HepG2 (cell line): ENCODE data around the gene CXCL3. TPM values are rescaled to one million over a fixed set of nuclear protein-coding genes. Genes with fewer than 3 reads are reported as not detected.

ENCODE experiments used
- ATAC-seq: fragments of 200-7000 bp; cut with Tn5 transposase; 3 replicates; pipeline ENCODE4 v1.9.1; 2020; ENCODE audit warnings: mild to moderate bottlenecking, moderate library complexity
- BruUV-seq: library from RNA; stranded (reverse); fragments of 400-500 nt; replicated peaks from 2 replicates; lab custom pipeline; 2021; lab: Mats Ljungman, UMichigan
- CTCF ChIA-PET: fragments of 300-600 bp; formaldehyde crosslinking; extraction: SDS; loops from one replicate; lab custom pipeline; 2021; ENCODE audit warnings: low total read pairs, inconsistent platforms, low intra/inter-chr PET ratio; lab: Yijun Ruan, JAX
- POLR2A ChIA-PET: fragments of 350-600 bp; sonication (Branson Sonifier 250); formaldehyde crosslinking; loops from one replicate; lab custom pipeline; 2020; ENCODE audit warnings: antibody characterized with exemption, inconsistent platforms; lab: Yijun Ruan, JAX
- DNase-seq: peaks from one replicate; pipeline ENCODE4 v3.0.0-alpha.2; 2015; ENCODE audit warnings: low spot score
- FAIRE-seq: peaks from 3 replicates; lab custom pipeline; 2011; peaks lifted over from hg19 to GRCh38; lab: Jason Lieb, UNC
- H2AFZ ChIP-seq: one replicate; pipeline ENCODE4 v1.6.1; 2011; ENCODE audit warnings: low read length, inconsistent platforms
- H3K27ac ChIP-seq: fragments of 300-600 bp; 3 replicates; pipeline ENCODE4 v1.8.0; 2011; ENCODE audit warnings: mixed run types, mild to moderate bottlenecking, mixed read lengths, low read length, inconsistent platforms; ENCODE audit not compliant: insufficient read depth; ENCODE audit errors: extremely low read length
- H3K27me3 ChIP-seq, 2 experiments: fragments of 200-600 bp in 1 of 2; 2 replicates in 1 of 2; 3 replicates in 1 of 2; pipeline versions ENCODE4 v1.6.0 to v1.8.0; 2011; ENCODE audit warnings: low read length in 2 of 2, mild to moderate bottlenecking in 2 of 2, moderate library complexity in 2 of 2, inconsistent platforms in 1 of 2; ENCODE audit not compliant: insufficient read depth in 2 of 2, control insufficient read depth in 1 of 2
- H3K36me3 ChIP-seq, 2 experiments: fragments of 200-600 bp in 1 of 2; replicated peaks in 1 of 2; 2 replicates in 1 of 2; 3 replicates in 1 of 2; pipeline versions ENCODE4 v1.5.1 to v1.8.0; 2011; ENCODE audit warnings: low read length in 2 of 2, inconsistent platforms in 1 of 2; ENCODE audit not compliant: insufficient read depth in 2 of 2, control insufficient read depth in 1 of 2
- H3K4me1 ChIP-seq: 2 replicates; pipeline ENCODE4 v1.5.1; 2012; ENCODE audit warnings: low read length, inconsistent platforms; ENCODE audit not compliant: insufficient read depth
- H3K4me2 ChIP-seq: 2 replicates; pipeline ENCODE4 v1.6.0; 2011; ENCODE audit warnings: low read depth, low read length, inconsistent platforms
- H3K4me3 ChIP-seq, 3 experiments: fragments of 200-600 bp in 1 of 3; sonication (generic), shearing (Covaris generic) in 1 of 3; replicated peaks in 1 of 3; 2 replicates each; pipeline ENCODE4 v1.5.1; 2011 to 2016; ENCODE audit warnings: low read length in 3 of 3, inconsistent platforms in 2 of 3, low read depth in 2 of 3, mild to moderate bottlenecking in 2 of 3, control low read depth in 1 of 3, mixed read lengths in 1 of 3; ENCODE audit not compliant: insufficient read depth in 1 of 3
- H3K79me2 ChIP-seq: one replicate; pipeline ENCODE4 v1.6.1; 2011; ENCODE audit warnings: low read length, inconsistent platforms; ENCODE audit not compliant: insufficient read depth
- H3K9ac ChIP-seq: 2 replicates; pipeline ENCODE4 v1.6.0; 2011; ENCODE audit warnings: mild to moderate bottlenecking, low read depth, low read length, inconsistent platforms; ENCODE audit not compliant: insufficient read depth
- H3K9me3 ChIP-seq: 2 replicates; pipeline ENCODE4 v1.5.1; 2012; ENCODE audit warnings: mild to moderate bottlenecking, low read length
- H4K20me1 ChIP-seq: 2 replicates; pipeline ENCODE4 v1.6.0; 2011; ENCODE audit warnings: inconsistent platforms, mild to moderate bottlenecking, low read length, moderate library complexity; ENCODE audit not compliant: insufficient read depth
- ATF7 ChIP-seq, 2 experiments: fragments of 450-650 bp in 1 of 2; sonication (generic) in 1 of 2; formaldehyde crosslinking in 1 of 2; IDR thresholded peaks; 2 replicates each; pipeline versions ENCODE4 v1.4.0 to v1.6.1; 2016 to 2020; ENCODE audit warnings: antibody characterized with exemption in 1 of 2, mild to moderate bottlenecking in 1 of 2, missing genetic modification reagents in 1 of 2
- CREB1 ChIP-seq, 2 experiments: fragments of 450-650 bp in 1 of 2; IDR thresholded peaks; 2 replicates each; pipeline ENCODE4 v1.6.1; 2016 to 2017; ENCODE audit warnings: control low read depth in 1 of 2, mild to moderate bottlenecking in 1 of 2, missing compliant biosample characterization in 1 of 2, missing genetic modification characterization in 1 of 2
- FOXM1 ChIP-seq: sonication (generic); formaldehyde crosslinking; IDR thresholded peaks from 2 replicates; pipeline ENCODE4 v1.5.0; 2020; ENCODE audit warnings: missing genetic modification reagents
- NPAS2 ChIP-seq: sonication (generic); formaldehyde crosslinking; IDR thresholded peaks from 2 replicates; pipeline ENCODE4 v1.8.0; 2022; ENCODE audit warnings: mild to moderate bottlenecking, missing genetic modification reagents, borderline replicate concordance
- PHF8 ChIP-seq: sonication (generic); formaldehyde crosslinking; IDR thresholded peaks from 2 replicates; pipeline ENCODE4 v1.5.0; 2020; ENCODE audit warnings: missing genetic modification reagents
- RBAK ChIP-seq: sonication (generic); formaldehyde crosslinking; IDR thresholded peaks from 2 replicates; pipeline ENCODE4 v1.5.1; 2020; ENCODE audit warnings: mild to moderate bottlenecking, missing genetic modification reagents
- TARDBP ChIP-seq: sonication (generic); formaldehyde crosslinking; IDR thresholded peaks from 2 replicates; pipeline ENCODE4 v1.8.0; 2022; ENCODE audit warnings: mild to moderate bottlenecking, missing genetic modification reagents
- ZBTB7A ChIP-seq: sonication (generic); formaldehyde crosslinking; IDR thresholded peaks from 2 replicates; pipeline ENCODE4 v1.8.0; 2022; ENCODE audit warnings: mild to moderate bottlenecking, missing genetic modification reagents
- ZNF24 ChIP-seq: fragments of 450-650 bp; IDR thresholded peaks from 2 replicates; pipeline ENCODE4 v1.6.1; 2017; ENCODE audit warnings: antibody characterized with exemption, mild to moderate bottlenecking
- ZNF460 ChIP-seq: sonication (generic); formaldehyde crosslinking; IDR thresholded peaks from 2 replicates; pipeline ENCODE4 v1.5.1; 2020; ENCODE audit warnings: missing genetic modification reagents, mild to moderate bottlenecking, borderline replicate concordance
- ZNF558 ChIP-seq: sonication (generic); formaldehyde crosslinking; IDR thresholded peaks from 2 replicates; pipeline ENCODE4 v1.9.0; 2022; ENCODE audit warnings: mild to moderate bottlenecking, missing genetic modification reagents, borderline replicate concordance
- ZNF629 ChIP-seq: sonication (generic); formaldehyde crosslinking; conservative IDR thresholded peaks from 2 replicates; pipeline ENCODE4 v1.5.0; 2020; ENCODE audit warnings: missing genetic modification reagents
- ZNF788 ChIP-seq: sonication (generic); formaldehyde crosslinking; IDR thresholded peaks from 2 replicates; pipeline ENCODE4 v1.5.0; 2020; ENCODE audit warnings: mild to moderate bottlenecking, missing genetic modification reagents, borderline replicate concordance
- WGBS: methylation state at CpG from one replicate; pipeline ENCODE4 v1.1.6; 2017; ENCODE audit warnings: low lambda C conversion rate; 5-methylcytosine and 5-hydroxymethylcytosine counted together
- in situ Hi-C: cut with HindIII; loops from 2 replicates; pipeline ENCODE4 v1.10.0; 2017; ENCODE audit warnings: low pct_unique_long_range_greater_than_20kb; ENCODE audit not compliant: extremely low pct_ligation_motif_present
- intact Hi-C: fragments of 100-400 bp; cut with micrococcal nuclease; formaldehyde crosslinking; loops from one replicate; pipeline ENCODE4 v1.10.0; 2022; ENCODE audit not compliant: unreplicated experiment
- polyA plus RNA-seq, 8 experiments: library from polyadenylated mRNA; depleted of rRNA in 3 of 8; stranded (reverse) in 7 of 8; unstranded in 1 of 8; fragments of >200 nt; fragmentation: Illumina TruSeq in 4 of 8; extraction: Trizol in 4 of 8; gene quantifications; 2 replicates each; pipeline versions ENCODE4 v1.2.1 to v1.2.3, GENCODE V29; 2011 to 2016; ENCODE audit warnings: low read depth in 4 of 8, missing spikeins in 1 of 8, mixed read lengths in 1 of 8; ENCODE audit not compliant: insufficient read depth in 1 of 8
- total RNA-seq, 5 experiments: library from RNA; depleted of rRNA; stranded (reverse); fragments of >200 nt; fragmentation: Illumina TruSeq; extraction: Trizol; gene quantifications; 2 replicates each; pipeline ENCODE4 v1.2.3, GENCODE V29; 2016; ENCODE audit warnings: low read depth in 1 of 5
- TF ChIP-seq, protein P1 (sequence below): sonication (generic); formaldehyde crosslinking; IDR thresholded peaks from 2 replicates; pipeline ENCODE4 v1.9.0; 2021; ENCODE audit warnings: missing genetic modification reagents, borderline replicate concordance
- TF ChIP-seq, protein P2 (sequence below): IDR thresholded peaks from 2 replicates; pipeline ENCODE4 v1.6.1; 2016; ENCODE audit warnings: mild to moderate bottlenecking, missing biosample characterization, missing genetic modification reagents
- TF ChIP-seq, protein P3 (sequence below): sonication (generic); formaldehyde crosslinking; IDR thresholded peaks from 2 replicates; pipeline ENCODE4 v1.4.0; 2020; ENCODE audit warnings: missing genetic modification reagents, borderline replicate concordance

The CXCL3 gene
- total and polyA plus RNA-seq, 2 of the 13 experiments (the other 11 are each of a cell fraction or from before 2014, with no cell fraction given): 0.13 TPM; not detected in 1

DNA sequence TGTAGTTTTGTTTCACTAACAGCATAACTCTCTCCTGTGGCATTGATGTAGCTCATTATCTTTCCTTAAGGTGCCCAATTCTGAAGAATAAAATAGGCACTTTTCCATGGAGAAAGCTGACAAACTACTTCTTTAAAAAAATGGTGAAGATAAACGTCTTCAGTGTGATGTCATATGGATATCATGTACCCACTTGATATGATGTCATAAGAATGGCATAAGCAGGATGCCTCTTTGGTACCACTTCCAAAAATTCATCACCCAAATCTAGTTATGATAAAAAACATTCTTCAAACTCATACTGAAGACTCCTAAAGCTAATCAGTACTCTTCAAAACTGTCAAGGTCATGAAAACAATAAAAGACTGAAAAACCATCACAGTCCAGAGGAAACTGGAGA, 2.9 kb upstream of the CXCL3 start:
- Histone ChIP-seq H4K20me1 (no peaks in the 10 kb centered on the region), H3K36me3 (no peaks in the 10 kb centered on the region), H3K4me2 (no peak overlapping the region), H3K9me3 (no peaks in the 10 kb centered on the region), H3K4me1 (peaks cover 15% of the 10 kb centered on the region), H3K79me2 (no peaks in the 10 kb centered on the region), H2AFZ (no peak overlapping the region), H3K27ac (no peak overlapping the region), H3K4me3 (no peak overlapping the region), H3K27me3 (peaks cover 4 to 26% of the 10 kb centered on the region in 2 experiments), H3K9ac (no peak overlapping the region)
- ChIA-PET CTCF (no interaction called here), POLR2A (no interaction called here)
- FAIRE-seq: no peak
- no peak for TF ChIP-seq TARDBP
- TF ChIP-seq, protein P1, sequence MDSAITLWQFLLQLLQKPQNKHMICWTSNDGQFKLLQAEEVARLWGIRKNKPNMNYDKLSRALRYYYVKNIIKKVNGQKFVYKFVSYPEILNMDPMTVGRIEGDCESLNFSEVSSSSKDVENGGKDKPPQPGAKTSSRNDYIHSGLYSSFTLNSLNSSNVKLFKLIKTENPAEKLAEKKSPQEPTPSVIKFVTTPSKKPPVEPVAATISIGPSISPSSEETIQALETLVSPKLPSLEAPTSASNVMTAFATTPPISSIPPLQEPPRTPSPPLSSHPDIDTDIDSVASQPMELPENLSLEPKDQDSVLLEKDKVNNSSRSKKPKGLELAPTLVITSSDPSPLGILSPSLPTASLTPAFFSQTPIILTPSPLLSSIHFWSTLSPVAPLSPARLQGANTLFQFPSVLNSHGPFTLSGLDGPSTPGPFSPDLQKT: no peak
- TF ChIP-seq CREB1 (IDR thresholded peaks at IDR 0.05): peak; percentile 69
- TF ChIP-seq CREB1 (CRISPR knock-in tag; IDR thresholded peaks at IDR 0.05): no peak
- TF ChIP-seq ZNF460 (CRISPR knock-in tag): no peak
- TF ChIP-seq ATF7 (IDR thresholded peaks at IDR 0.05): peak; percentile 64
- TF ChIP-seq ATF7 (CRISPR knock-in tag; IDR thresholded peaks at IDR 0.05): no peak
- no peak for TF ChIP-seq ZNF629 (CRISPR knock-in tag)
- intact Hi-C loops (no loop called here), in situ Hi-C loops (no loop called here)
- no peak for ATAC-seq
- WGBS: 0% methylated on average over 1 of the region's 1 CpG
- no TSS peak for BruUV-seq
- DNase-seq: no peak

DNA sequence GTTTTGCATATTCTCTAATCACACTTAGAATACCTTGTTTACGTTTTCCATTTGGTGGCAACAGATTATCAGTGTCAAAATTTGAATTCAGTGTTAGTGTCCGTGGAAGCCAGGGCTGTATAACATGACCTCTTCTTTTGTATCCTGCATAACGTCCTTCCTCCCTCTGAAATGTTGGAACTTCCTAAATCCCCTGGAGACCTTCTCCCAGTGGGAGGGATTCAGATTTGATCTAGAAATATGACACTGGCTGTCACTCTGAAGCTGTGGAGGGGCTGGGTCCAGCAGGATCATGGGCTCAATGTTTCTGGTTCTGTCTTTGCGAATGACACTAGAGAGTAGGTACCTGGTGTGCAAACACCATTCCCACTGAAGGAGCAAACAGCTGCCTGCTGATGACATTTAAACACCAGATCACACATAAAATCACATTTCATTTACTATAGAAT, 850 bp upstream of the CXCL3 start:
- BruUV-seq: no TSS peak
- POLR2A ChIA-PET: no interaction called here
- WGBS: 1% methylated on average over 4 of the region's 4 CpGs
- peaks cover 4 to 26% of the 10 kb centered on the region in 2 experiments for H3K27me3 ChIP-seq
- H3K79me2 ChIP-seq: no peaks in the 10 kb centered on the region
- intact Hi-C loops (loop anchor here (5.0 kb wide), 2 partner anchors 93 to 312 kb away; no protein-coding TSS in a partner anchor), in situ Hi-C loops (no loop called here)
- H3K4me3 ChIP-seq: 0 out of 6 replicates have a peak overlapping the region, but pooled peaks of 1 of the 3 experiments have one; percentile 62
- no peak for DNase-seq
- peak; percentile 22; the same call in 2 of the 3 replicates for ATAC-seq
- H3K9me3 ChIP-seq: no peaks in the 10 kb centered on the region
- H4K20me1 ChIP-seq: no peaks in the 10 kb centered on the region
- FAIRE-seq: no peak
- H3K27ac ChIP-seq: no peak overlapping the region
- H3K9ac ChIP-seq: no peak overlapping the region
- H3K4me1 ChIP-seq: peaks cover 15% of the 10 kb centered on the region
- no peak overlapping the region for H2AFZ ChIP-seq
- H3K4me2 ChIP-seq: peak overlapping the region; percentile 67
- no peaks in the 10 kb centered on the region for H3K36me3 ChIP-seq
- CTCF ChIA-PET: no interaction called here
- TF ChIP-seq ZNF558 (CRISPR knock-in tag) (no peak), RBAK (no peak), PHF8 (CRISPR knock-in tag) (no peak), ZBTB7A (CRISPR knock-in tag) (no peak), ZNF788 (CRISPR knock-in tag) (no peak), ZNF24 (no peak), NPAS2 (CRISPR knock-in tag) (no peak), FOXM1 (CRISPR knock-in tag) (no peak)
- TF ChIP-seq, protein P2, sequence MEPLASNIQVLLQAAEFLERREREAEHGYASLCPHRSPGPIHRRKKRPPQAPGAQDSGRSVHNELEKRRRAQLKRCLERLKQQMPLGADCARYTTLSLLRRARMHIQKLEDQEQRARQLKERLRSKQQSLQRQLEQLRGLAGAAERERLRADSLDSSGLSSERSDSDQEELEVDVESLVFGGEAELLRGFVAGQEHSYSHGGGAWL: no peak
- TF ChIP-seq, protein P3, sequence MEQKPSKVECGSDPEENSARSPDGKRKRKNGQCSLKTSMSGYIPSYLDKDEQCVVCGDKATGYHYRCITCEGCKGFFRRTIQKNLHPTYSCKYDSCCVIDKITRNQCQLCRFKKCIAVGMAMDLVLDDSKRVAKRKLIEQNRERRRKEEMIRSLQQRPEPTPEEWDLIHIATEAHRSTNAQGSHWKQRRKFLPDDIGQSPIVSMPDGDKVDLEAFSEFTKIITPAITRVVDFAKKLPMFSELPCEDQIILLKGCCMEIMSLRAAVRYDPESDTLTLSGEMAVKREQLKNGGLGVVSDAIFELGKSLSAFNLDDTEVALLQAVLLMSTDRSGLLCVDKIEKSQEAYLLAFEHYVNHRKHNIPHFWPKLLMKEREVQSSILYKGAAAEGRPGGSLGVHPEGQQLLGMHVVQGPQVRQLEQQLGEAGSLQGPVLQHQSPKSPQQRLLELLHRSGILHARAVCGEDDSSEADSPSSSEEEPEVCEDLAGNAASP: no peak
